ENCODE measurements around the gene MPC1. TPM values are rescaled to one million over a fixed set of nuclear protein-coding genes. Genes with fewer than 3 reads are reported as not detected.

MPC1 gene
- total and polyA plus RNA-seq, 2 experiments from 2014 or later = 15.5 to 39.4 TPM

GRCh38 chr6:166370489-166370888, 12.3 kb downstream of the MPC1 start:
- no peak for TF ChIP-seq STAT1 (IDR thresholded peaks at IDR 0.05; ENCODE audit: unreplicated experiment)
- no peak for TF ChIP-seq CTCF (conservative IDR thresholded peaks at IDR 0.05; ENCODE audit: low read depth in 2 of 2)
- TF ChIP-seq EZH2phosphoT487 (IDR thresholded peaks at IDR 0.05; ENCODE audit: unreplicated experiment) = no peak
- TF ChIP-seq ZNF462 (CRISPR knock-in tag; IDR thresholded peaks at IDR 0.05) = no peak
- no peak for TF ChIP-seq ZNF114 (CRISPR knock-in tag; IDR thresholded peaks at IDR 0.05)
- TF ChIP-seq ZNF331 (CRISPR knock-in tag; IDR thresholded peaks at IDR 0.05; ENCODE audit: low read depth) = no peak
- no peak for TF ChIP-seq POLR2AphosphoS5 (IDR thresholded peaks at IDR 0.05; ENCODE audit: low read depth)
- TF ChIP-seq EZH2 (IDR thresholded peaks at IDR 0.05; ENCODE audit: low read depth, unreplicated experiment) = no peak
- TF ChIP-seq JUNB (IDR thresholded peaks at IDR 0.05; ENCODE audit: unreplicated experiment) = no peak
- no peak for TF ChIP-seq ETS1 (IDR thresholded peaks at IDR 0.05)
- no peak for TF ChIP-seq REST (IDR thresholded peaks at IDR 0.05; ENCODE audit: unreplicated experiment)
- TF ChIP-seq NANOG (IDR thresholded peaks at IDR 0.05; ENCODE audit: borderline replicate concordance) = no peak
- H3K27ac ChIP-seq (ENCODE audit: low read depth) = no peak overlapping the region
- no peaks in the 10 kb centered on the region for H3K27me3 ChIP-seq (ENCODE audit: insufficient read depth)
- H3K4me1 ChIP-seq (ENCODE audit: insufficient read depth) = peaks cover 24% of the 10 kb centered on the region
- Mint-ChIP-seq H3K4me1 (peaks cover 44% of the 10 kb centered on the region), H3K4me3 (no peak overlapping the region), H3K36me3 (ENCODE audit: low read depth) (no peaks in the 10 kb centered on the region), H3K27ac (no peak overlapping the region), H3K9me3 (peaks cover 3% of the 10 kb centered on the region; the same call in 2 of the 3 replicates), H3K27me3 (ENCODE audit: insufficient read depth, low read depth, poor library complexity) (no peaks in the 10 kb centered on the region)
- H2AFZ ChIP-seq = no peak overlapping the region
- no peaks in the 10 kb centered on the region for H3F3A ChIP-seq (replicated peaks; ENCODE audit: low read depth)
- DNase-seq (ENCODE audit: low spot score) = no peak
- no peak for ATAC-seq
- no peak overlapping the region for H3K4me3 ChIP-seq
- H3K9me2 ChIP-seq (ENCODE audit: insufficient read depth) = no peaks in the 10 kb centered on the region
- no peaks in the 10 kb centered on the region for H3K79me2 ChIP-seq (replicated peaks; ENCODE audit: insufficient read depth)
- H4K20me1 ChIP-seq (replicated peaks; ENCODE audit: insufficient read depth) = no peaks in the 10 kb centered on the region
- H3K36me3 ChIP-seq (ENCODE audit: insufficient read depth) = no peaks in the 10 kb centered on the region
- H3K4me2 ChIP-seq = no peak overlapping the region

All from GM23338 (cell line).